Caco-2 (cell line): ENCODE measurements around the gene PPME1. TPM values are rescaled to one million over a fixed set of nuclear protein-coding genes. Genes with fewer than 3 reads are reported as not detected.

ENCODE experiments used
- BruUV-seq: library from RNA; stranded (reverse); fragments of 400-500 nt; replicated peaks from 2 replicates; lab custom pipeline; 2021; lab: Mats Ljungman, UMichigan
- CTCF ChIA-PET: fragments of 300-600 bp; sonication (Branson Sonifier 250); formaldehyde crosslinking; loops from one replicate; lab custom pipeline; 2022; ENCODE audit warnings: antibody characterized with exemption; lab: Charles Lee
- POLR2A ChIA-PET: fragments of 300-600 bp; sonication (Branson Sonifier 250); formaldehyde crosslinking; loops from one replicate; lab custom pipeline; 2022; ENCODE audit warnings: antibody characterized with exemption; lab: Charles Lee
- DNase-seq, 2 experiments: peaks; one replicate each; pipeline versions ENCODE4 v3.0.0 to v3.0.0-alpha.2; 2020 to 2022
- H3K27me3 ChIP-seq: replicated peaks from 2 replicates; pipeline ENCODE4 v1.6.0; 2011; ENCODE audit warnings: low read length; ENCODE audit not compliant: control insufficient read depth, insufficient read depth
- H3K36me3 ChIP-seq: 2 replicates; pipeline ENCODE4 v1.5.1; 2011; ENCODE audit warnings: low read length; ENCODE audit not compliant: control insufficient read depth, insufficient read depth
- H3K4me1 ChIP-seq: fragments of 250-450 bp; sonication (Bioruptor Pico); 2 replicates; pipeline ENCODE4 v1.5.1; 2020; ENCODE audit warnings: mild to moderate bottlenecking
- H3K4me3 ChIP-seq: 2 replicates; pipeline ENCODE4 v1.5.1; 2011; ENCODE audit warnings: low read depth, mild to moderate bottlenecking, control low read depth, low read length
- H3K9me3 ChIP-seq: fragments of 250-450 bp; sonication (Bioruptor Pico); 2 replicates; pipeline ENCODE4 v1.5.1; 2020; ENCODE audit warnings: mild to moderate bottlenecking, moderate library complexity
- H3K27ac Mint-ChIP-seq: one replicate; pipeline ENCODE4 v1.8.0; 2022; ENCODE audit warnings: mixed read lengths; ENCODE audit not compliant: unreplicated experiment
- H3K27me3 Mint-ChIP-seq: one replicate; pipeline ENCODE4 v1.8.0; 2022; ENCODE audit warnings: mixed read lengths; ENCODE audit not compliant: insufficient read depth, unreplicated experiment
- H3K36me3 Mint-ChIP-seq: one replicate; pipeline ENCODE4 v1.8.0; 2022; ENCODE audit warnings: mild to moderate bottlenecking, mixed read lengths; ENCODE audit not compliant: insufficient read depth, unreplicated experiment
- H3K4me1 Mint-ChIP-seq: one replicate; pipeline ENCODE4 v1.8.0; 2022; ENCODE audit warnings: low read depth, mixed read lengths; ENCODE audit not compliant: unreplicated experiment
- H3K4me3 Mint-ChIP-seq: one replicate; pipeline ENCODE4 v1.8.0; 2022; ENCODE audit warnings: mild to moderate bottlenecking, moderate library complexity, mixed read lengths; ENCODE audit not compliant: unreplicated experiment
- H3K9me3 Mint-ChIP-seq: one replicate; pipeline ENCODE4 v1.8.0; 2022; ENCODE audit warnings: mixed read lengths; ENCODE audit not compliant: unreplicated experiment
- intact Hi-C: fragments of 100-400 bp; cut with micrococcal nuclease; formaldehyde crosslinking; loops from one replicate; pipeline ENCODE4 v1.10.0; 2022; ENCODE audit not compliant: unreplicated experiment
- total RNA-seq: library from RNA; stranded (reverse); gene quantifications from 2 replicates; pipeline ENCODE4 v1.2.3, GENCODE V29; 2022
- TF ChIP-seq, protein P1 (sequence below), 2 experiments: fragments of 200-600 bp in 1 of 2; IDR thresholded peaks; 1 replicate in 1 of 2; 2 replicates in 1 of 2; pipeline versions ENCODE4 v1.5.1 to v1.8.0; 2011 to 2022; ENCODE audit warnings: antibody characterized with exemption in 1 of 2, control low read depth in 1 of 2, inconsistent platforms in 1 of 2, low read depth in 1 of 2, low read length in 1 of 2, mild to moderate bottlenecking in 1 of 2, moderate library complexity in 1 of 2; ENCODE audit not compliant: insufficient read depth in 1 of 2, severe bottlenecking in 1 of 2, unreplicated experiment in 1 of 2

Gene PPME1
- total RNA-seq, 1 experiment from 2014 or later: 109 TPM

DNA sequence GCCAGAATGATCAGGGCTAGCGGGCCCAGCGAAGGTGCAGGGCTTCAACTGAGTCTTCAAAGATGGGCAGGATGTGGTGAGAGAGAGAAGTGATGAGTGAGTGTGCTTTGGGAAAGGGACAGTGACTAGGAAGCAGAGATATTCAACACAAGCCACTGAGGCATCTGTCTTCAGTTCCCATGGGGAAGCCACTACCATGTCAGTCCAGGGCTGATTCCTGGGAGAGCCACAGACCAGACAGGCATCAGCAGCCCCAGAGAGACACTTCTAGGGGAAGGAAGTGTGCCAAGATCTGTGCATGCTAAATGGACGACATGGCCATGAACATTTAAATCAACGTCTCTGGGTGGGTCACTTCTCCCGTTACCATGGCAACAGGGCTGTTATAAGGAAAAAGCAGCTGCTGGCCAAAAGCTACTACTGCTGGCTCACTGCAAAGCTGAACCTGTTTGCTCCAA, 111.9 kb downstream of the PPME1 start:
- TF ChIP-seq, protein P1, sequence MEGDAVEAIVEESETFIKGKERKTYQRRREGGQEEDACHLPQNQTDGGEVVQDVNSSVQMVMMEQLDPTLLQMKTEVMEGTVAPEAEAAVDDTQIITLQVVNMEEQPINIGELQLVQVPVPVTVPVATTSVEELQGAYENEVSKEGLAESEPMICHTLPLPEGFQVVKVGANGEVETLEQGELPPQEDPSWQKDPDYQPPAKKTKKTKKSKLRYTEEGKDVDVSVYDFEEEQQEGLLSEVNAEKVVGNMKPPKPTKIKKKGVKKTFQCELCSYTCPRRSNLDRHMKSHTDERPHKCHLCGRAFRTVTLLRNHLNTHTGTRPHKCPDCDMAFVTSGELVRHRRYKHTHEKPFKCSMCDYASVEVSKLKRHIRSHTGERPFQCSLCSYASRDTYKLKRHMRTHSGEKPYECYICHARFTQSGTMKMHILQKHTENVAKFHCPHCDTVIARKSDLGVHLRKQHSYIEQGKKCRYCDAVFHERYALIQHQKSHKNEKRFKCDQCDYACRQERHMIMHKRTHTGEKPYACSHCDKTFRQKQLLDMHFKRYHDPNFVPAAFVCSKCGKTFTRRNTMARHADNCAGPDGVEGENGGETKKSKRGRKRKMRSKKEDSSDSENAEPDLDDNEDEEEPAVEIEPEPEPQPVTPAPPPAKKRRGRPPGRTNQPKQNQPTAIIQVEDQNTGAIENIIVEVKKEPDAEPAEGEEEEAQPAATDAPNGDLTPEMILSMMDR (IDR thresholded peaks at IDR 0.05; ENCODE audit: insufficient read depth in 1 of 2, low read depth in 1 of 2, low read length in 1 of 2, severe bottlenecking in 1 of 2, unreplicated experiment in 1 of 2): no peak
- Mint-ChIP-seq H3K4me1 (no peaks in the 10 kb centered on the region), H3K4me3 (no peak overlapping the region), H3K27ac (no peak overlapping the region), H3K27me3 (no peaks in the 10 kb centered on the region), H3K36me3 (no peaks in the 10 kb centered on the region), H3K9me3 (no peaks in the 10 kb centered on the region)
- Histone ChIP-seq H3K36me3 (no peaks in the 10 kb centered on the region), H3K4me3 (no peak overlapping the region), H3K27me3 (no peaks in the 10 kb centered on the region), H3K9me3 (no peaks in the 10 kb centered on the region), H3K4me1 (peaks cover 5% of the 10 kb centered on the region; the same call in 1 of the 2 replicates)
- CTCF ChIA-PET: no interaction called here
- no peak for DNase-seq
- intact Hi-C loops: no loop called here
- POLR2A ChIA-PET: no interaction called here
- no TSS peak for BruUV-seq

- ChIA-PET CTCF (no interaction called here), POLR2A (no interaction called here)
- no peak overlapping the region for H3K4me3 Mint-ChIP-seq
- no peaks in the 10 kb centered on the region for H3K36me3 ChIP-seq
- intact Hi-C loops: no loop called here
- peaks cover 5% of the 10 kb centered on the region; the same call in 1 of the 2 replicates for H3K4me1 ChIP-seq
- H3K4me3 ChIP-seq: no peak overlapping the region
- no peaks in the 10 kb centered on the region for H3K36me3 Mint-ChIP-seq
- H3K9me3 Mint-ChIP-seq: no peaks in the 10 kb centered on the region
- no peak for DNase-seq
- H3K27me3 ChIP-seq: no peaks in the 10 kb centered on the region
- no peaks in the 10 kb centered on the region for H3K9me3 ChIP-seq
- no peak overlapping the region for H3K27ac Mint-ChIP-seq
- BruUV-seq: no TSS peak
- TF ChIP-seq, protein P1 (IDR thresholded peaks at IDR 0.05; ENCODE audit: insufficient read depth in 1 of 2, low read depth in 1 of 2, low read length in 1 of 2, severe bottlenecking in 1 of 2, unreplicated experiment in 1 of 2): no peak
- H3K4me1 Mint-ChIP-seq: no peaks in the 10 kb centered on the region
- no peaks in the 10 kb centered on the region for H3K27me3 Mint-ChIP-seq
These were observed 112.6 kb downstream of the PPME1 start for GRCh38 chr11:74283580-74284180.

DNA sequence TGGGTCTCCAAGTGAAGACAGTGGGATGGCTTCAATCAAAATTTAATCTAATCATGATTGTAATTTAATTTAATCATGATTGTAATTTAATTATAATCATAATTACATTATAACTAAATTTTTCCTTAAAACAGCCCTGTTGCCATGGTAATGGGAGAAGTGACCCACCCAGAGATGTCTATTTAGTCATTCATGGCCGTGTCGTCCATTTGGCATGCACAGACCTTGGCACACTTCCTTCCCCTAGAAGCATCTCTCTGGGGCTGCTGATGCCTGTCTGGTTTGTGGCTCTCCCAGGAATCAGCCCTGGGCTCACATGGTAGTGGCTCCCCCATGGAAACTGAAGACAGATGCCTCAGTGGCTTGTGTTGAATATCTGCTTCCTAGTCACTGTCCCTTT, 113.4 kb downstream of the PPME1 start:
- H3K27me3 ChIP-seq: no peaks in the 10 kb centered on the region
- no peaks in the 10 kb centered on the region for H3K9me3 ChIP-seq
- ChIA-PET CTCF (no interaction called here), POLR2A (no interaction called here)
- Mint-ChIP-seq H3K4me1 (no peaks in the 10 kb centered on the region), H3K27ac (no peak overlapping the region), H3K36me3 (no peaks in the 10 kb centered on the region), H3K4me3 (no peak overlapping the region), H3K9me3 (no peaks in the 10 kb centered on the region), H3K27me3 (no peaks in the 10 kb centered on the region)
- no peak for DNase-seq
- no peak overlapping the region for H3K4me3 ChIP-seq
- TF ChIP-seq, protein P1 (IDR thresholded peaks at IDR 0.05; ENCODE audit: insufficient read depth in 1 of 2, low read depth in 1 of 2, low read length in 1 of 2, severe bottlenecking in 1 of 2, unreplicated experiment in 1 of 2): no peak
- BruUV-seq: no TSS peak
- intact Hi-C loops: no loop called here
- no peaks in the 10 kb centered on the region for H3K36me3 ChIP-seq
- peaks cover under 1% of the 10 kb centered on the region; the same call in 1 of the 2 replicates for H3K4me1 ChIP-seq
